NCI-H1092 treated with DMSO at 0.1 percent for 48 hours (cell line): ENCODE results near the gene MCAT.
"Not testable (repeated sequence)": the region's sequence is repeated elsewhere in the genome, so short reads cannot be mapped to it uniquely, and the experiment has no call there.

Source experiments
- DNase-seq: peaks from one replicate; lab custom pipeline; 2025; lab: John Stamatoyannopoulos, UW

MCAT gene

GRCh38 chr22:43153899-43154298, 10.7 kb upstream of the MCAT start:
- no peak for DNase-seq

- no peak for DNase-seq
Observed at GRCh38 chr22:43152357-43153071, 9.3 kb upstream of the MCAT start.

GRCh38 chr22:43152003-43152356, 8.8 kb upstream of the MCAT start:
- no peak for DNase-seq

- no peak for DNase-seq
Observed at GRCh38 chr22:43151251-43152002, 8.2 kb upstream of the MCAT start, which contains the start of gene TSPO. Gene TSPO, plus strand, starts transcription at chr22:43151559. Its CDS starts 7,680 bp downstream, at chr22:43159239.

GRCh38 chr22:43150731-43151206, 7.6 kb upstream of the MCAT start:
- no peak for DNase-seq

GRCh38 chr22:43148581-43148980, 5.4 kb upstream of the MCAT start:
- DNase-seq = no peak

GRCh38 chr22:43147821-43148220, 4.6 kb upstream of the MCAT start:
- DNase-seq = no peak

- not testable (repeated sequence) for DNase-seq
Observed at GRCh38 chr22:43146332-43146731, 3.1 kb upstream of the MCAT start.

- not testable (repeated sequence) for DNase-seq
Observed at GRCh38 chr22:43145371-43145770, 2.2 kb upstream of the MCAT start.

GRCh38 chr22:43144949-43145348, 1.8 kb upstream of the MCAT start:
- no peak for DNase-seq

- DNase-seq = no peak
Observed at GRCh38 chr22:43136801-43137200, 6.4 kb downstream of the MCAT start.

GRCh38 chr22:43136255-43136654, 6.9 kb downstream of the MCAT start:
- no peak for DNase-seq

- DNase-seq = no peak
Observed at GRCh38 chr22:43135565-43135964, 7.6 kb downstream of the MCAT start.

GRCh38 chr22:43134553-43134952, 8.6 kb downstream of the MCAT start:
- no peak for DNase-seq

- DNase-seq = no peak
Observed at GRCh38 chr22:43133401-43133800, 9.8 kb downstream of the MCAT start.

GRCh38 chr22:43131773-43132501, 11.3 kb downstream of the MCAT start:
- DNase-seq = no peak

- DNase-seq = no peak
Observed at GRCh38 chr22:43129426-43130425, 13.5 kb downstream of the MCAT start.

GRCh38 chr22:43128928-43129424, 14.2 kb downstream of the MCAT start:
- no peak for DNase-seq

- no peak for DNase-seq
Observed at GRCh38 chr22:43128116-43128515, 15.1 kb downstream of the MCAT start.

GRCh38 chr22:43127166-43127908, 15.9 kb downstream of the MCAT start:
- no peak for DNase-seq
